ENCODE data around the gene TUBB1.
A peak's percentile ranks its signal among the peaks of the same experiment; 100 is the strongest.

TUBB1 gene

DNA sequence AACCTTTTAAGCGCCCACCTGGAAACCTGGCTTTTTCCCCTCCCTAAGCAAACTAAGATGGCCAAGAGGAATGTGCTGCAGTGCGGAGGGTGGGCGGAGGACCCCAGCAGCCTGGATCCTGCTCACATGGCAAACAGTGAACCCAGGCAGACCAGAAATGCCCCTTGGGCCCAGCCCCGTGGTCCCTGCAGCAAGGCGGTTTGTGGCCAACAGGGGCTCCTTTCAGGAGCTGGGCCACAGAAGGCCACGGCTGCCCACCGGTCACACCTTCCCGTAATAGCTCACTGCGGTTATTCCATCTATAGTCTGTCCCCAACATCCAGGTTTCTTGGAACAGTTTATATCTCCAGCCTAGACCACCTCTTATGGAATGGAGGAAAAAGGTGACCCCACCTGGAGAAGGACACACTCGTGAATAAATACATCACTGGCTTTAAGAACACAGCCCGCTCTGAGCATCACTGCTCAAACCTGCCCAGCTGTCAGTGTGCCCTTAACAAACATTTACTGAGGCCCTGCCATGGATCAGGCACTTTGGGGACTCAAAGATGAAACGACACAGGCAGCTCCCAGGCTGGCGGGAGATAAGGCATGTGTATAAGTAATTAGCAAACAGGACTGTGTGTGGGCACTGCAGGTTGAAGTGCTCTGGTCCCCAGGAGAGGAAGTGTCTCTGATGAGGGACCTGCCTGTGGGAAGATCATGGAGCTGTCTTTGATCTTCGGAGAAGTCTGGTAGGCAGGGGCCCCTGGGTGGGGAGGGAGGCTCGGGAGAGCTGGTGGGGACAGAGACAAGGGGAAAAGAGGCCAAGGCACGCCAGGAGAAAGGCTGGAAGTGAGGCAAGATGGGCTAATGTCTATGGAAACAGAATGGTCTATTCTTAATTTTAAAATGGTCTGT lies 3.2 kb upstream of the TUBB1 start:
- Histone ChIP-seq H3K27ac (replicated peaks) (no peak overlapping the region), H3K27me3 (ENCODE audit: insufficient read depth, poor library complexity, severe bottlenecking) (no peaks in the 10 kb centered on the region), H3K4me3 (replicated peaks; ENCODE audit: insufficient read depth, low read length) (no peak overlapping the region)
- no peak for DNase-seq (ENCODE audit: low read depth in 1 of 2, low spot score in 1 of 2)
- TF ChIP-seq, protein P1, sequence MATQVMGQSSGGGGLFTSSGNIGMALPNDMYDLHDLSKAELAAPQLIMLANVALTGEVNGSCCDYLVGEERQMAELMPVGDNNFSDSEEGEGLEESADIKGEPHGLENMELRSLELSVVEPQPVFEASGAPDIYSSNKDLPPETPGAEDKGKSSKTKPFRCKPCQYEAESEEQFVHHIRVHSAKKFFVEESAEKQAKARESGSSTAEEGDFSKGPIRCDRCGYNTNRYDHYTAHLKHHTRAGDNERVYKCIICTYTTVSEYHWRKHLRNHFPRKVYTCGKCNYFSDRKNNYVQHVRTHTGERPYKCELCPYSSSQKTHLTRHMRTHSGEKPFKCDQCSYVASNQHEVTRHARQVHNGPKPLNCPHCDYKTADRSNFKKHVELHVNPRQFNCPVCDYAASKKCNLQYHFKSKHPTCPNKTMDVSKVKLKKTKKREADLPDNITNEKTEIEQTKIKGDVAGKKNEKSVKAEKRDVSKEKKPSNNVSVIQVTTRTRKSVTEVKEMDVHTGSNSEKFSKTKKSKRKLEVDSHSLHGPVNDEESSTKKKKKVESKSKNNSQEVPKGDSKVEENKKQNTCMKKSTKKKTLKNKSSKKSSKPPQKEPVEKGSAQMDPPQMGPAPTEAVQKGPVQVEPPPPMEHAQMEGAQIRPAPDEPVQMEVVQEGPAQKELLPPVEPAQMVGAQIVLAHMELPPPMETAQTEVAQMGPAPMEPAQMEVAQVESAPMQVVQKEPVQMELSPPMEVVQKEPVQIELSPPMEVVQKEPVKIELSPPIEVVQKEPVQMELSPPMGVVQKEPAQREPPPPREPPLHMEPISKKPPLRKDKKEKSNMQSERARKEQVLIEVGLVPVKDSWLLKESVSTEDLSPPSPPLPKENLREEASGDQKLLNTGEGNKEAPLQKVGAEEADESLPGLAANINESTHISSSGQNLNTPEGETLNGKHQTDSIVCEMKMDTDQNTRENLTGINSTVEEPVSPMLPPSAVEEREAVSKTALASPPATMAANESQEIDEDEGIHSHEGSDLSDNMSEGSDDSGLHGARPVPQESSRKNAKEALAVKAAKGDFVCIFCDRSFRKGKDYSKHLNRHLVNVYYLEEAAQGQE (IDR thresholded peaks at IDR 0.05; ENCODE audit: insufficient replicate concordance, low read depth): no peak
- TF ChIP-seq SPI1 (IDR thresholded peaks at IDR 0.05; ENCODE audit: borderline replicate concordance, low read depth): peak; percentile 70; the same call in 1 of the 2 replicates

DNA sequence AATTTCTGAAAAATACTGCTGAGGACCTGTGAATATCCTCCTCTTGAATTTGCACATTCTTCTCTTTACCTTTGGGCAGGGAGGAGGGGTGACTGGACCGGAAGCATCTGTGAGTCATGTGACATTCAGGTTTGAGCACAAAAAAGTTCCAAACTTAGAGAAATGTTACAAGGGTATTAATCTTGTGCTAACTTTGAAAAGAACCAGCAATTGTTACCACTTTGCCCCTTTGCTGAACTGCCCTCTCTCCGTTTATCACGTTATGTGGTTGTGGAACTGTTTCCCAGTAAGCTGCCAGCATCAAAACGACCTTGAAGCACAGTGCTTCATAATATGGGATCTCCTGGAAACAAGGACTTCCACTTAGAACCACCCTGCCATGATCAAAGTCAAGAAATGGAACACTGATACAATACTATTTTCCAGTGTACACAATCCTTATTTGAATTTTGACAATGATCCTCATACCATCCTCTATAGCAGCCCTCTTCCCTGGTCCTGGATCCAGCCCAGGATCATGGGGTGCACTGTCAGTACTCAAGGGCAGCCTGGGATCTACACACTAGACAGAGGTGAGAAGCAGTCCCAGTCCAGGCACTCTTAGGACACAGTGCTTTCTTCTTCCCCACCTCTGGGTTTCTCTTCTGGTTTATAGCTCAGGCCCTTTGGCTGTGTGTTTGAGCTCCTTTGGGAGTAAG lies 2.3 kb upstream of the TUBB1 start:
- no peaks in the 10 kb centered on the region for H3K27me3 ChIP-seq (ENCODE audit: insufficient read depth, poor library complexity, severe bottlenecking)
- no peak overlapping the region for H3K4me3 ChIP-seq (replicated peaks; ENCODE audit: insufficient read depth, low read length)
- no peak overlapping the region for H3K27ac ChIP-seq (replicated peaks)
- DNase-seq (ENCODE audit: low read depth in 1 of 2, low spot score in 1 of 2): peak in 1 of 2 experiments; percentile 18
- TF ChIP-seq SPI1 (IDR thresholded peaks at IDR 0.05; ENCODE audit: borderline replicate concordance, low read depth) (no peak), POLR2AphosphoS5 (IDR thresholded peaks at IDR 0.05; ENCODE audit: low read depth) (no peak), GABPA (IDR thresholded peaks at IDR 0.05; ENCODE audit: low read depth) (no peak)
- TF ChIP-seq, protein P2, sequence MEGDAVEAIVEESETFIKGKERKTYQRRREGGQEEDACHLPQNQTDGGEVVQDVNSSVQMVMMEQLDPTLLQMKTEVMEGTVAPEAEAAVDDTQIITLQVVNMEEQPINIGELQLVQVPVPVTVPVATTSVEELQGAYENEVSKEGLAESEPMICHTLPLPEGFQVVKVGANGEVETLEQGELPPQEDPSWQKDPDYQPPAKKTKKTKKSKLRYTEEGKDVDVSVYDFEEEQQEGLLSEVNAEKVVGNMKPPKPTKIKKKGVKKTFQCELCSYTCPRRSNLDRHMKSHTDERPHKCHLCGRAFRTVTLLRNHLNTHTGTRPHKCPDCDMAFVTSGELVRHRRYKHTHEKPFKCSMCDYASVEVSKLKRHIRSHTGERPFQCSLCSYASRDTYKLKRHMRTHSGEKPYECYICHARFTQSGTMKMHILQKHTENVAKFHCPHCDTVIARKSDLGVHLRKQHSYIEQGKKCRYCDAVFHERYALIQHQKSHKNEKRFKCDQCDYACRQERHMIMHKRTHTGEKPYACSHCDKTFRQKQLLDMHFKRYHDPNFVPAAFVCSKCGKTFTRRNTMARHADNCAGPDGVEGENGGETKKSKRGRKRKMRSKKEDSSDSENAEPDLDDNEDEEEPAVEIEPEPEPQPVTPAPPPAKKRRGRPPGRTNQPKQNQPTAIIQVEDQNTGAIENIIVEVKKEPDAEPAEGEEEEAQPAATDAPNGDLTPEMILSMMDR (IDR thresholded peaks at IDR 0.05; ENCODE audit: insufficient read depth, low read length): no peak
- TF ChIP-seq, protein P1 (IDR thresholded peaks at IDR 0.05; ENCODE audit: insufficient replicate concordance, low read depth): no peak

DNA sequence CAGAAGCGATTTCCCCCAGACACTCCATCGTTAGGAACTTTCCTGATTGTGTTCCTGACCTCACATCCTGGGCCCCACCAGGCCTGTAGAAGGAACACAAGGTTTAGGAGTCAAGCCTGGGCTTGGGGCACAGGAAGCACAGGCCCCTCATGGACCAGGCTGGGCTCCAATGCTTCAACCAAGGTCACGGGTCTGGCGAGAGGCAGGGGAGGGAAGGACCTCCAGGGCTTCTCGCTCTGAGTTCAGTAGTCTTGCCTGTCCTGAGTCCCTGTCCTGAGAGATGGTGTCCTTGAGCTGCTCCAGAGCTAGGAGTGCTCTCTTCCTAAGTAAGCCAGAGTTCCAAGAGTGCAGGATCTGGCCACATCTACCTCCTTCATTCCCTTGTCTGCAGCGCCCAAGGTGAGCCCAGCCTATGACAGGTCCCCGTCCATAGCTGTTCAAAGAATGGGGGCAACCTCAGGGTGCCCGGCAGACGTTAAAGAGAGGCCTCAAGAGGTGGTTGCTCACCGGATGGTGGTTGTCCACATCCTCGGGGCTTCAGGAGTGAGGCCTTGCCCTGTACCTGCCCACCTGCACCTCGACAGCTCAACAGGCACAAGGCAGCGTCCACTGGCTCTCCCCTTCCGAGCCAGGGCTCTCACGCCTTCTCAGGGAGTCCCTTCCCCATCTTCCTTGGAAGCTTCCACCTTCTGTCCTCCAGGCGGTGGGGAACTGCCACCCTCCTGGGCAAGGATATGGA lies 1.6 kb upstream of the TUBB1 start:
- Histone ChIP-seq H3K27me3 (ENCODE audit: insufficient read depth, poor library complexity, severe bottlenecking) (no peaks in the 10 kb centered on the region), H3K27ac (replicated peaks) (no peak overlapping the region), H3K4me3 (replicated peaks; ENCODE audit: insufficient read depth, low read length) (no peak overlapping the region)
- DNase-seq (ENCODE audit: low read depth in 1 of 2, low spot score in 1 of 2): no peak
- TF ChIP-seq, protein P1 (IDR thresholded peaks at IDR 0.05; ENCODE audit: insufficient replicate concordance, low read depth): no peak
- TF ChIP-seq GABPA (IDR thresholded peaks at IDR 0.05; ENCODE audit: low read depth): no peak
- no peak for TF ChIP-seq POLR2AphosphoS5 (IDR thresholded peaks at IDR 0.05; ENCODE audit: low read depth)
- no peak for TF ChIP-seq SPI1 (IDR thresholded peaks at IDR 0.05; ENCODE audit: borderline replicate concordance, low read depth)
- TF ChIP-seq, protein P2 (IDR thresholded peaks at IDR 0.05; ENCODE audit: insufficient read depth, low read length): no peak

Data from HL-60 (cell line).